ENCODE results near the gene TANC1. TPM values are rescaled to one million over a fixed set of nuclear protein-coding genes. Genes with fewer than 3 reads are reported as not detected.
A peak's percentile ranks its signal among the peaks of the same experiment; 100 is the strongest.

TANC1 gene
- total RNA-seq, 1 experiment from 2014 or later, result 19.3 TPM

- peak; percentile 85 for DNase-seq (ENCODE audit: low read depth)
Observed at GRCh38 chr2:159118115-159118858, 149.8 kb downstream of the TANC1 start.

DNA sequence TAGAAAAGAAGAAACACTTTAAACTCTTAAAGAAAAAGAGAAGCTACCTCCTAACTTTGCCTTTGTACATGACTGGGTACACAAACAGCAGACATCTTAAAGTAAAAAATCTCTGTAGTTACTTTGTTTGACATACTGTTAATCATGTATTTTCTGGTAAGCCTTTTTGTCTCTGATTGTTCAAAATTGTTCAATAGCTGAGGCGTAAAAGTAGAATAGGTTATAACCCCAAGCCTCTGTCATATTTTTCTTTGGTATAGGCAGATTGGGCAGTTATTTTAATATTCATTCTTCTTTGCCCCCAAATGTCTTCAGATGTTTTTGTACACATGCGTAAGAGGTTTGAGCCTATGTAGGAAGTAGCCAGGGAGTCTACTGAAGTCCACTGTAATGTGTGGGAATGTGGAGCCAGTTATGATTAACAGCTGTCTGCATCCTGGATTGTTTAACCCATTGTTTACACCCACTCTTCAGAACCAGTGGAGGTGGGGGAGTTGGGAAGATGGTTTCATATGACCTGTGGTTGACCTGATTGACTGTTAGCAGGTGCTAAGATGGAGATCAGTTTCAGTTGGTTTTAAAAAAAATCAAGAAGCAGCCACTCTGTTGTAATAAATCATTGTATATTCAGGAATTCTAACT, 150.5 kb downstream of the TANC1 start:
- no peak for DNase-seq (ENCODE audit: low read depth)

DNA sequence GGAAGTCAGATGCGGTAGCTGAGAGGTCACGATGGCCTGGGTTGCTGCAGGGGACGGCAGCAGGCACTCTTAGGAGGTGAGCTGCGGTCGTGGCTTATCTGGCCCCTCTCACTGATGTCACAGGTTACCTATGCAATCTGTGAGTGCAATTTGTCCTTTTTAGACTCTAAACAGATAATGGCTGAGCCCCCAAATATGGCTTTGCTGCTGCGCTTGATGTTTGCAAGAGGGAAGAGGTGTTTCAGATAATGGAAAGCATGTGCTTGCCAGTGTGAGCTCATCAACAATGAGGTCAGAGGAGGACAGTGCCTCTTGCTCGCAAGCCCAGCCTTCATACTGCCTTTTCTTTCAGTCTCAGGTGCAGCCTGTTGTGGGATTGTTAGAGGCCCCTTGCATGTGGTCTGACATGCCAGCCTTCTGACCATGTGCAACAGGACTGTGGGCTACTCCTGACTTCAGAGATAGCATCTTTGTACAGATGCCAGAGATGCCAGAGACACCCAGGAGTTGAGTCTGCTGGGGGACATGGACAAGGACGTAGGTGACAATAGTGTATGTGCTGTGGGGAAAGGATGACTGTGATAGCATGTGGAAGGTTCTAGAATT, 151.3 kb downstream of the TANC1 start:
- DNase-seq (ENCODE audit: low read depth), result no peak

- no peak for DNase-seq (ENCODE audit: low read depth)
Observed at GRCh38 chr2:159123786-159124185, 155.3 kb downstream of the TANC1 start.

DNA sequence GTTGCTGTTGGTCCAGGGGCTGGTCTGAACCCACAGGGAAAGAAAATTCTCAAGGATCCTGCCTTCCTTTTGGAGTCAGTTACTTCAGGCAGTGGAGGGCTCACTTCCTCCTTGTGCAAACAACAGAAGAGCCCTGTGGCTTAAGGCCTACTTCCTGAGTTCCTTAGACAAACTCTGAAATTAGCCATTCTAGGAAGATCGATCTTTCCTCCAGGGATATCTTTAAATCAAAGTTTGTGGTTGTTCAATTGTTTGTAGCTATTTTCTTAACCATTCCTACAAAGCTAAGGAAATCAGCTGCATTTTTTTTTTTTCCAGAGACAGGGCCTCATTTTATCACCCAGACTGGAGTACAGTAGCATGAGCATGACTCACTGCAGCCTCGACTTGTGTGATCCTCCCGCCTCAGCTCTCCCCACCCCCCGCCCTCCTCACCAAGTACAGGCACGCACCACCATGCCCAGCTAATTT, 156.0 kb downstream of the TANC1 start:
- peak; percentile 94 for DNase-seq (ENCODE audit: low read depth)

DNA sequence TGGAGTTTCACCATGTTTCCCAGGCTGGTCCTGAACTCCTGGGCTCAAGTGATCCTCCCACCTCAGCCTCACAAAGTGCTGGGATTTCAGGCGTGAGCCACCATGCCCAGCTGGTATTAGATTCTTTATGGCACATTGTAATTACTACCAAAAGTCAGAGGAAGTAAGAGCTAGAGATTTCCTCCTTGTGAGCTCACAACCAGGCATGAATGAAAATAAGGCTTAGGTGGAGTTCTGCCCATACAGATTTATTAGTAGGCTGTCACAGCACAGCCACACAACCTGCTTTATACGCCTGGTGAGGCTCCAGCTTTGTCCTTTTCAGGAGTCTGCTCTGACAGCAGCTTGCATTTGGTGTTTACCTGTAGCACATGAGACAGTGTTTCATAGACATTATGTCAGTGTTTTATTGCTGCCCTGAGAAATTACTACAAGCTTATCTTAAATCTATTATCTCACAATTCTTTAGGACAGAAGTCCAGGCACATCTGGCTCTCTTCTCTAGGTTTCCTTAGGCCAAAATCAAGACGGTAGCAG, 156.6 kb downstream of the TANC1 start:
- DNase-seq (ENCODE audit: low read depth), result peak; percentile 28

GRCh38 chr2:159125858-159126257, 157.4 kb downstream of the TANC1 start:
- DNase-seq (ENCODE audit: low read depth), result no peak

DNA sequence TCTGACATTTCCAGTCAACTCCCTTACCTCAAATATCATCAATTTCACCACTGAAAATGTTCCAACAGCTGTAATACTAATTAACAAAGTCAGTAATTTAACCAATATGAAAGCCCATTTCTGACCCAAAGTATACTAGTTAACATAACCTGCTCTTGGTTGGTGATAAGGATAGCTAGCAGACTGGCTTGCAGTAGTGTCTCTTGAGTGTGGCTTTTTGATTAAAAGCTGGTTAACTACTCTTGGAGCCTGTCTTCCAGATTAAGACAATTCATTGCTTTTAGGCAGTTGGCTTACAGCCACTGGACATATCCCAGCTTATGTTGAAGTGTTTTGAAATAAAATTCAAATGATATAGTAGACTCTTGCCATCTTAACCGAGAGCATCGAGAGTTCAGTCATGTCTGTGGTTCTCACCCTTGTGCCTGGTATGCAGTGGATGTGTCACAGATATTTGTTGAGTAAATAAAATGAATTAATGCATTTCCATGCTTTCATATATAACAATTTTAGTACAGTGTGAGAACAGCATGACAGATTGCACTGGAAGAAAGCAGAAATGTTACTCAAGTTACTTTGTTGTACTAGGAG, 158.1 kb downstream of the TANC1 start:
- peak; percentile 28 for DNase-seq (ENCODE audit: low read depth)

- DNase-seq (ENCODE audit: low read depth), result no peak
Observed at GRCh38 chr2:159128191-159128590, 159.8 kb downstream of the TANC1 start.

GRCh38 chr2:159129269-159129668, 160.8 kb downstream of the TANC1 start:
- DNase-seq (ENCODE audit: low read depth), result no peak

- DNase-seq (ENCODE audit: low read depth), result no peak
Observed at GRCh38 chr2:159129824-159130223, 161.4 kb downstream of the TANC1 start.

GRCh38 chr2:159130302-159130701, 161.9 kb downstream of the TANC1 start:
- DNase-seq (ENCODE audit: low read depth), result no peak

DNA sequence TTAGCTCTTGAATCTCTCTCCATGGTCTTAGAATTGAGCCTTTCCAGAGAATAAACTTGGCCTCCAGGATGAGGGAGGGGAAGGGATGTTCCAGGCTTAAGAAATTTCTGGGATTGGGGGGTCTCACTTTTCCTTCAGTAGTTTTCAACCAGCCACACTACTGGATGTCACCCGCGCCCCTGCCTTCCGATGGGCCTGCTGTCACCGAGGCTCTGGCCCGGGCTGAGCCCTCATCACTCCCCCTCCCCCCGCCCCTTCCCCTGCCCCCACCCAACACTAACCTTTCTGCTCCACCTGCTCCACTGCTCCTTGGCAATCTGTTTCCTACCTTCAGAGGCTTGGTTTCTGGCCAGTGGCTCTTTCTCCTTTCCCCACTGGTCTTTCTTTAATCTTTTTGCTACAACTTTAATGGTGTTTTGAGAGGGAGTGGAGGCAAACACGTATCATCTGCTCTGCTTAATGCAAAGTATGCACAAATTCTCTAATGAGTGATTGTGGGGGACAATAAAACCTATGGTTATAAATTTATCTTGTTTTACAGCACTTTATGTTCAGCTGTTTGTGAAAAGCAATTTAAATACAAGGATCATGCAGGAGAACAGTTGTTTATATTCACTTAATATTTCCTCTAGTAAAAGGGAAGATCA, 162.9 kb downstream of the TANC1 start:
- no peak for DNase-seq (ENCODE audit: low read depth)

- peak; percentile 88 for DNase-seq (ENCODE audit: low read depth)
Observed at GRCh38 chr2:159131914-159132281, 163.5 kb downstream of the TANC1 start.

- no peak for DNase-seq (ENCODE audit: low read depth)
Observed at GRCh38 chr2:159133797-159134196, 165.4 kb downstream of the TANC1 start.

DNA sequence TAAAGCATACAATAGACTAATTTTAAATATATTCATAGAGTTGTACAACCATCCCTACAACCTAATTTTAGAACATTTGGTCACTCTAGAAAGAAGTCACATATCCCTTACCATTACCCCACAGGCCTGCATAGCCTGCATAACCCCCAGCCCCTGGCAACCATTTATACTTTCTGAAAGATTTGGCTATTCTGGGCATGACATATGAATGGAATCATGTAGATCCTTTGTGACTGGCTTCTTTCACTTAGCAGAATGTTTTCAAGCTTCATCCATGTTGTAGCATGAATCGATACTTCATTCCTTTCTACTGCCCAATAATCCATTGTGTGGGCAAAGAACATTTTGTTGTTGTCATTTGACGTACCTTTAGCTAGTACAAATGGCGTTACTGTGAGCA, 166.5 kb downstream of the TANC1 start:
- no peak for DNase-seq (ENCODE audit: low read depth)

- no peak for DNase-seq (ENCODE audit: low read depth)
Observed at GRCh38 chr2:159136391-159136790, 168.0 kb downstream of the TANC1 start.

DNA sequence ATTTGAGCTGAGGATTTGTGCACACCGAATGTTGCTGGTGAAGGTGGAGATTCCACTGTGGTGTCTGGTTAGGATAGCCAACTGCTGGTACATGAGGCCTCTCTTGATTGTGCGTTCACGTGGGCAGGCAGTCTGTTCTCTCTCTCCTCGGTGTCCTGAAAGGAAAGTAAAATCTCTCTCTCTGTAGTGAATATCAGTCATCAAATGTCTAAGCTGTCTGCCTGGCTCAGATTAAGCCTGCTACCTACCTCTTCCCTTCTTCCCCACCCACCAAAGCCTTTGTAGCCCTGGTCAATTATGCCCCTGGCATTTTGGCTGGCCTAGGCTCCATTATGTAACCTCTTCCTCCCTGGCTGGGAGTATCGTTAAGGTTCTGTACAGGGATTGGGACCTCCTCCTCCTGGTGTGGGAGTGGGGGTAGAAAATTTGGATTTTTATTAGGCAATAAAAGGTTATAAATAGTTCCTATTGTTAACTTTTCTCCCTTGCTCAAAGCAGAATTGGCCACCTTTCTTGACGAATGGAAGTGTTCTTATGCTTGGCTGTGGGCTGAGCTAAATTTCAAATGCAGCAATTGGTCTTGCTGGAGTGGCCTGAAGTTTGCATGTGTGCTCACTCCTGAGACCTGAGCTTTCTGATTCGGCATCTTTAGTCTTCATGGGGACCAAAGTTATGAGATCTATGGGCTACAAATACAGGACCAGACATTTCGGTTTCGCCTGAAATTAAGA, 169.2 kb downstream of the TANC1 start:
- peak; percentile 30 for DNase-seq (ENCODE audit: low read depth)

GRCh38 chr2:159138642-159139182, 170.3 kb downstream of the TANC1 start:
- DNase-seq (ENCODE audit: low read depth), result no peak

- no peak for DNase-seq (ENCODE audit: low read depth)
Observed at GRCh38 chr2:159139216-159139933, 170.9 kb downstream of the TANC1 start.
